HG02840 (cell line): ENCODE results near the gene FOXL3.

Experiments
- ATAC-seq: cut with Tn5 transposase; IDR thresholded peaks from one replicate; pipeline ENCODE4 v1.9.1; 2021; ENCODE audit warnings: mild to moderate bottlenecking, moderate library complexity, moderate number of reproducible peaks; ENCODE audit not compliant: unreplicated experiment, low FRiP score

The FOXL3 gene

DNA sequence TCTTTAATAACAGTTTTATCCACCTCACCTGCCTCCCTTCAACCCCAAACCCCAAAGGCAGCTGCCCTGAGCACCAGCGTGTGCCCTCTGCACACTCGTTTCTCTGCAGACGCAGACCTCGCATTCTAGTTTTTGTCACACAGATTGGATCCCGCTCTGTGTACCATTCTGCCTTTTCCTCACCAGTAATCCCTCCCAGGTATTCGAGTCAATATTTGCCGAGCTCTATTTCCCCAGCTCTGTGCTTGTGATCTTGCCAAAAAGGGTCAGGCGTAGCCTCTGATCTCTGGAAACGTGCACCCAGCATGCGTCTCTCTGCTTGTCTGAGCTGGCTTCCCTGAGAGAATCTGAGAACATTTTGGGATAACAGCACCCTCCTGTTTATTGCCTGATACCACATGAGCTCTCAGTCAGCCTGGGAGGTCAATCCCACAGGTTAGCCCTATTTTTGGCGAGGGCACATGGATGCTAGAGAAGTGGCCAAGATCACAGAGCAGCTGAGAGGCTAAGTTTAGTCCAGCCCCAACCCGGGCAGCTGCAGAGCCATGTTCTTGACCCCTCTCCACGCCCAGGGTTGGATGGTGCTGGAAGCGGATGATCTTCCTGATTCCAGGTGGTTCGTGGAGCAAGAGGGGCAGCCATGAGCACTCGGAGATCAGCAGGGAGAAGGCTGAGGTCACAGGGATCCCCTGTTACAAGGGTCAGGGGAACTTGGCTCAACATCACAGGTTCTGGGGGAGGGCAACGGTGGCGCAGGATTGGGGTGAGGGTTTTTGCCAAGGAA, 29.1 kb downstream of the FOXL3 start:
- no peak for ATAC-seq

DNA sequence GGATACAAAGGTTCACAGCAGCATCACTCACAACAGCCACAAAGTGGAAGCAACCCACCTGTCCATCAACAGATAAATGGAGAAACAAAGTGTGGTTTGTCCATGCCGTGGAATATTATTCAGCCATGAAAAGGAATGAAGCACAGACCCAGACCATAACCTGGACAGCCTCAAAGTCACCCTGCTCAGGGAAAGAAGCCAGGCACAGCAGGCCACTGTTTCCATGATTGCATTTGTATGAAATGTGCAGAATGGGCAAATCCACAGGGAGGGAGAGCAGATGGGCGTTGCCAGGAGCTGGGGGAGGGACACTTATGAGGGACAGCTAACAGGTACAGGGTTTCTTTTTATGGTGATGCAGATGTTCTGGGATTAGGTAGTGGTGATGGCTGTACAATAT, 30.3 kb downstream of the FOXL3 start:
- ATAC-seq, result no peak

- ATAC-seq, result no peak
Measured at GRCh38 chr7:322111-322671, 32.2 kb downstream of the FOXL3 start.

DNA sequence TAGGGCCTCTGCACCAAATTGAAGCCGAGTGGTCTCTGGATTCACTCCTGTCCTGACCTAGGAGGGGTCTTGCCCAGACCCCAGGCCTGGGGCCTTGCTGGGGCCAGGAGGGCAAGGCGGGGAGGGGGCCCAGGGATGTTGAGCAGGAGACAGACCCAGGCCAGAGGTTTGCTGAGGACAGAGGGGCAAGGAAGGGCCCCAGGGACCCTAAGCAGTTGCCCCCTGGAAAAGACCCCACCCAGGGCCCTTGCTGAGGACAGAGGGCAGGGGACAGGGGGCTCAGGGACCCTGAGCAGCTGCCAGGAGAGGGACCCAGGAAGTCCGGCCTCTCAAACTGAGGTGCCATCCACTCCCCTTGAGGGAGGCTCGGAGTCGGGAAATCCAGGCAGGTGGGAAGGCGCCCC, 32.7 kb downstream of the FOXL3 start:
- no peak for ATAC-seq

DNA sequence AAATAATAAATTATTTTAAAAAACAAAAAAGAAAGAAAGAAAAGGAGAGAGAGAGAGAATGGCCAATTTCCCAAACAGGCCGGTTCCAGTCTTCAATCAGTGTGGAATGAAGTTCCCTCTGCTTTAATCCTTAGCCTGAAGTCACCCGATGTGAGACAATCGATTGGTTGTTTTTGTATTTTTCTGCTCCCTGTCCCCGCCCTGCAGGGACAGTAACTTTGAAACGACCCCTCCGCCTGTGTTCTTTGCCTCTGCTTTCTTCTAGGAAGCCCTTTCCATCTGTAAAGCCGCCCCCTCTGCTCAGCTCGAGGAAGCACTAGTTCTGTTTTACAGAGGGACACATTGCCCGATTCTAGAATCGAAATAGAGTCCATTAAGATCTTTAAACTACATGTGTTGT, 33.4 kb downstream of the FOXL3 start:
- ATAC-seq, result no peak

GRCh38 chr7:324011-324410, 34.0 kb downstream of the FOXL3 start:
- no peak for ATAC-seq

DNA sequence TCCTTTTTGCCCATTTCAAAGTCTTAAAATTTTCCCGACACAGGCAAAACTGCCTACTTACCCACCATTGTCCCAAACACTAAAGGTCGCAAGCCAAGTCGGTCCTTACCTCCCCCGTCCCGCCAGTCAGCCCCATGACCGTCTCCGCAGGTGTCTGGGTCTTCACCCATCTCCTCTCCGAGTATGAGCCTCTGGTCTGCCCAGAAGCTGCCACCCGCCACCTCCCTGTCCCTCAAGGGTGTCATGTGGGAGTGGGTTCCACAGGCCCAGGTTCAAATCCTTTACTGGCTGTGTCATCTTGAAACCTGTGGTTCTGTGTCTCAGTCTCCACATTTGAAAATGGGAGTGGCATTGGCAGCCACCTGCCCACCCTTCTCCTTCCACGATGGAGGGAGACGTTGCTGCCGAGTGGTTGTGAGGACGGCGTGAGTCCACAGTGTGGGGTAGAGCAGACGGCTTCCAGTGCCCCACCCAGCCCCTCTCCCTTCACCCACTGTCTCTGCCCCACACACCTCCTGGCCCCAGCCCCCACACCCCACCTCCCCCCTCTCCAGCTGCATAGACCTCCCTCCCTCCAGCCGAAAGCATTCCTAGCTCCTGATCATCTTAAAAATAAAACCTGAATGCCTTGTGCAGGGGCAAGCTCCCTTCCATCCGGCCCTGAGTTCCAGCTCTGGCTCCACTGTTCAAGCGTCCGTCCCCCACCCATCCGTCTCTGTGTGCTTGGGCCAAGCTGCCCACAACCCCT, 35.3 kb downstream of the FOXL3 start:
- ATAC-seq, result no peak

DNA sequence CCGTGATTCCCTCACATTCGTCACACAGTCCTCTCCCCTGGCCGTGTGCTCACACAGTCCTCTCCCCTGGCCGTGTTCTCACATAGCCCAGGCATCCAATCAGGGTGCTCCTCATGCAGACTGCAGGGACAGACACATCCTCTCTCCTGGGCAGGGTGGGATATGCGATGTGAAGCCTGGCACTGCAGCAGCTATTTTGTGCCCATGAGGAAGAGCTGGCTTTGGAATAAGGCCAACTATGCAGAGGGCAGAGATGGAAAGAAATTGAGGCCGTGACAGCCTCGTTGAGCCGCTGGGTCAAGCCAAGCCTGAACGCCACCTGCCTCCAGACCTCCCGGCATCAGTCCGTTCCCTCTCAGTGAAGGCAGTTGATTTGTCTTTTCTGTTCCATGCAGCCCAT, 35.8 kb downstream of the FOXL3 start:
- no peak for ATAC-seq

- ATAC-seq, result no peak
Measured at GRCh38 chr7:326273-326672, 36.3 kb downstream of the FOXL3 start.

- no peak for ATAC-seq
Measured at GRCh38 chr7:326809-327232, 36.9 kb downstream of the FOXL3 start.

GRCh38 chr7:327233-327931, 37.4 kb downstream of the FOXL3 start:
- no peak for ATAC-seq

DNA sequence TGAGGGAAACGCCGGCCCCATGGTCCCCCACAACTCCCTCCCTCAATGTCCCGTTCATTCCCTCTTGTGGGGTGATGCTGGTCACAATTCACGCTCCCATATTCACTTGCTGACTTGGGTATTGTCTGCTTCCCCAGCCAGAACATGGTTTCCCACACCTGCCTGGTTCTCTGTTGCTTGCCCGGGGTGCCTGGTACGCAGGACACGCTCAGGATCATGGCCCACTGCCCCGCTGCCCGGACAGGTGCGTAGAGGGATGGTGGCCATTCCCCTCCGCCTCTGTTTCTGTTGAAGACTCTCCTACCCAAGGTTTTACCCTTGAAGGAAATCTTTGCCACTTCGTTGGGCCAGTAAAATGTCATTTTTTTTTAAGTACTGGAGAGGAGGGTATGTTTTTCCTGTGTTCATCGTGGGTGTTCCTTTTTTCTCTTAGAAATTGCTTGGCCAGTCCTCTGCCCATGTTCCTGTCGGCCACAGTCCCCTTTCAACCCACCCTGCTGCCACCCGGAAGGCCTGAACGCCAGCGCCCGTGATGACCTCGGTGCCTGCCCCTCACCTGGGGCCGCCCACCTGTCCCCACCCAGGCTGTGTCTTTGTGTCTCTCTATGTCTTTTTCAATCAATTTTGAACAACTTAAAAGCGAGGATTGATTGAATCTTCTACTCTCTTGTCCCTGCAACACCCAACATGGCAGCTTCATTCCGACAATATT, 38.2 kb downstream of the FOXL3 start:
- ATAC-seq, result no peak

DNA sequence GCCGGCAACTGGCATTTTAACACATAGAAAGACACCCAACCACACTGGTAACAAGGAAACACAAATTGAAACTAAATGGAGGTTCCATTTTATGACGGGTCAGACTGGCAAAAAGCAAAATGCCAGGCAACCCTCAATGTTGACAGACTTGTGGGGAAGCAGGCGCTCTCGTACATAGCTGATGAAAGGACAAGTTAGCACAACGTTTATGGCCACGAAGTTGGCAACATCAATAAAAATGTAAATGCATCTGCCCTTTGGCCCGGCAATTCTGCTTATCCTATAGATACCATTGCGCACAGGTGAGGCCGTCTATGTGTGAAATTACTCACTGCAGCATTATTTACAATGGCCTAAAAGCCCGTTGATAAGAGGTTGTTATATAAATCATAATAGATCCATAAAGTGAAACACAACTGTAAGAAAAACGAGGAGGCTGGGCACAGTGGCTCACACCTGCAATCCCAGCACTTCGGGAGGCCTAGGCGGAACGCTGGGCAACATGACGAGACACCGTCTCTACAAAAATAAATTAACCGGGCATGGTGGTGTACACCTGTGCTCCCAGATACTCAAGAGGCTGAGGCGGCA, 39.8 kb downstream of the FOXL3 start:
- no peak for ATAC-seq

- no peak for ATAC-seq
Measured at GRCh38 chr7:330511-331230, 40.7 kb downstream of the FOXL3 start.

DNA sequence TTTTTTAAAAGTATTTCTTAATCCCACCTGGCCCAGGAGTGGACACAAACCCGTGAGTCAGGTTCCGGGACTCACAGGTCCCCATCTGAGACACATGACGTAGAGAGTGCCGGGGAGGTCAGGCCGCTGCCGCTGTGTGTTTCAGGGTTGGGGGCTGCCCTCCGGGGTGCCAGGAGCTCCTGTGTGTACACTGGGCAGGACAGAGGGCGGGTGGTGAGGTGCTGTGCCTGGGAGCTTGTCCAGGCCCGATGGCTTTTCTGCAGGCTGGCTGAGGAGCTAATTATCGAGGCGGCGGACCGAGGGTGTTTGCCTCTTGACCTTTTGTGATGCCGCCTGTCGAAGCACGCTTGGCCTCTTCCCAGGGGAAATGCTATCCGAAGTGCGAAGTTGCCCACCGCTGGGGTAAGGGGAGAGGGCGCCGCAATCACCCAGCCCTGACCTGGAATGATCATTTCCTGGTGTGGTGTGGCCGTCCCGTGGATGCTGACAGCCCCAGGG, 42.1 kb downstream of the FOXL3 start:
- no peak for ATAC-seq

GRCh38 chr7:332646-333392, 42.8 kb downstream of the FOXL3 start:
- no peak for ATAC-seq

GRCh38 chr7:333393-333764, 43.4 kb downstream of the FOXL3 start:
- no peak for ATAC-seq

DNA sequence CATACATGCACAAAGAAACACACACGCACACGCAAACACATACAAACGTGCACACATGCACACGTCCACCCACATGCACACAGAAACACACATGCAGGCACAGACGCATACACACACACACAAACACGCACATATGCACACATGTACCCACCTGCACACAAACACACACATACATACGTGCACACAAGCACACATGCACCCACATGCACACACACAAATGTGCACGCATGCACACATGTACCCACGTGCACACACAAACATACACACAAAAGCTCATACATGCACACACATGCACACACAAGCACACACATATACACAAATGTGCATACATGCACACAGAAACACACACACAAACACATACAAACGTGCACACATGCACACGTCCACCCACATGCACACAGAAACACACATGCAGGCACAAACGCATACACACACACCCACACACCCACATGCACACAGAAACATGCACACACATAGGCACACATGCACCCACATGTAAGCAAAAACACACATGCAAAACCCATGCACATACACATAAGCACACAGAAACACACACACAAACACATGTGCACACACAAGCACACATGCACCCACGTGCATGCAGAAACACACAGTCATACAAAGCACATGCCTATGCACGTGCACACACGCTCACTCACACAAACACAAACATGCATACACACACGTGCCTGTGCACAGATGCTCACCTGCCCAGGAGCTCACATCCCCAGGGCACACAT, 44.8 kb downstream of the FOXL3 start:
- ATAC-seq, result no peak
